PC-3 (cell line): Measurements from ENCODE around the gene CEP68.

ENCODE experiments used
- EZH2 ChIP-seq: fragments of 300-600 bp; sonication (generic); IDR thresholded peaks from one replicate; pipeline ENCODE4 v1.6.1; 2017; ENCODE audit warnings: antibody characterized with exemption, mild to moderate bottlenecking, low read length; ENCODE audit not compliant: unreplicated experiment
- TF ChIP-seq, protein P1 (sequence below): fragments of 300-600 bp; sonication (generic); conservative IDR thresholded peaks from 2 replicates; pipeline ENCODE4 v1.5.1; 2017; ENCODE audit warnings: antibody characterized with exemption, low read depth, mild to moderate bottlenecking, low read length

DNA sequence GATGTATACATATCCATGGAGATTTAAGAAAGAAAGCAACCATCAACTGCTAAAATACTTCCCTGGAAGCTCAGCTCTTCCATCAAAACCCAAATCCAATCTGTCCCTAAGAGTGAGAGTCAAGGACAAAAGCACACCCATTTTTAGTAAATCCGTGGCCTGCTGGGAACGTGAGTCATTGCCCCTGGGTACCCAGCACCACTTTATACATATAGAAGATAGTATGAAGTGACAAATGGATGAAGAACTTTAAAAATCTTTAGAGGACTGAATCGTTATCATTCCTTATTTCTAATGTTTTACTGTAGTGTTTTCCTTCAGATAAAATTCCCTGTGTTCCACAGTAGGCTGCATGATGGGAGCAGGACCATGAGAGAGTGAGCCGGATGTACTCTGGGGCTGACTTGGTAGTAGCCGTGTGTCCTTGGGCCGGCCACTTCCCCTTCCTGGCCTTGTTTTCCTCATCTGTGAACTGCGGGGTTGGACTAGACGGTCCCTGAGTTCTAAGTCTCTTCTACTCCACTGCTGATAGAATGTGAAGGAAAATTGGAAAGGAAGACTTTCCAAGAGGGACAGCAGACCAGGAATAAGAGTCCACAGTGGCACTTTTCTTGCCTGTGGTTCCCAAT lies 28.5 kb upstream of the CEP68 start:
- TF ChIP-seq, protein P1, sequence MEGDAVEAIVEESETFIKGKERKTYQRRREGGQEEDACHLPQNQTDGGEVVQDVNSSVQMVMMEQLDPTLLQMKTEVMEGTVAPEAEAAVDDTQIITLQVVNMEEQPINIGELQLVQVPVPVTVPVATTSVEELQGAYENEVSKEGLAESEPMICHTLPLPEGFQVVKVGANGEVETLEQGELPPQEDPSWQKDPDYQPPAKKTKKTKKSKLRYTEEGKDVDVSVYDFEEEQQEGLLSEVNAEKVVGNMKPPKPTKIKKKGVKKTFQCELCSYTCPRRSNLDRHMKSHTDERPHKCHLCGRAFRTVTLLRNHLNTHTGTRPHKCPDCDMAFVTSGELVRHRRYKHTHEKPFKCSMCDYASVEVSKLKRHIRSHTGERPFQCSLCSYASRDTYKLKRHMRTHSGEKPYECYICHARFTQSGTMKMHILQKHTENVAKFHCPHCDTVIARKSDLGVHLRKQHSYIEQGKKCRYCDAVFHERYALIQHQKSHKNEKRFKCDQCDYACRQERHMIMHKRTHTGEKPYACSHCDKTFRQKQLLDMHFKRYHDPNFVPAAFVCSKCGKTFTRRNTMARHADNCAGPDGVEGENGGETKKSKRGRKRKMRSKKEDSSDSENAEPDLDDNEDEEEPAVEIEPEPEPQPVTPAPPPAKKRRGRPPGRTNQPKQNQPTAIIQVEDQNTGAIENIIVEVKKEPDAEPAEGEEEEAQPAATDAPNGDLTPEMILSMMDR, result no peak
- no peak for TF ChIP-seq EZH2
